Measurements from ENCODE around the gene CIAO3. TPM values are rescaled to one million over a fixed set of nuclear protein-coding genes. Genes with fewer than 3 reads are reported as not detected.
A peak's percentile ranks its signal among the peaks of the same experiment; 100 is the strongest.

CIAO3 gene
- total and polyA plus RNA-seq, 7 donors: 12.3 to 43.0 (median 25.9) TPM

DNA sequence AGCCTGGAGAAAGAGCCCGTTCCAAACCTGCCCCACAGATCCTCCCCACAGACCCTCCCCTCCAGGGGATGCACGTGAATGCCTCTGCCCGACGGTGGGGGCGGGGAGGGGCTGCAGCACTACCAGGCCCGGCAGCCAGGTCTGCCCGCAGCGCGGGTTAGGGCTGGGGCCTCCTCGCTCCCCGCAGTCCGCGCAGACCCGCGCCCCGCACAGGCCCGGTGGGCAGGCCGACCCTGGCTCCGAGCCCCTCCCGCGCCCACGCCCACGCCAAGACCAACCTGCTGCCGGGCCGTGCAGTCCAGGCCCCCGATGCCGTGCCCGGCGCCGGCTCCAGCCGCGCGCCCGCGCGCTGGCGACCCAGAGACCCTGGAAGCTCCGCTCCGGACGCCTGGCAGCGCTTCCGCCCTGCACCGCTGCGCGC lies 47.2 kb upstream of the CIAO3 start, which contains the start of gene RPUSD1:
Gene RPUSD1, minus strand, starts transcription at position 404 of the 421 bp plus-strand sequence. CDS start 644 bp downstream, outside the sequence.
- ATAC-seq (peak in 2 of 4 donors; percentile 5 to 11), DNase-seq (no peak)
- Histone ChIP-seq H3K4me3 (peak within 1 kb of the TSS; percentile 81), H3K4me1 (peaks cover 14% of the 10 kb centered on the region), H3K27ac (peak within 1 kb of the TSS; percentile 48), H3K27me3 (ENCODE audit: insufficient read depth in 3 of 3, low read length in 2 of 3) (peaks cover 0 to 10% (median 0%) of the 10 kb centered on the region in 3 donors), H3K36me3 (ENCODE audit: insufficient read depth in 1 of 2, low read depth in 1 of 2) (no peaks in the 10 kb centered on the region), H3K9me3 (no peaks in the 10 kb centered on the region)
- 0 to 1% (median 0%) methylated on average over 15 to 45 of the region's 45 CpGs for WGBS, 3 donors
- TF ChIP-seq, protein P1, sequence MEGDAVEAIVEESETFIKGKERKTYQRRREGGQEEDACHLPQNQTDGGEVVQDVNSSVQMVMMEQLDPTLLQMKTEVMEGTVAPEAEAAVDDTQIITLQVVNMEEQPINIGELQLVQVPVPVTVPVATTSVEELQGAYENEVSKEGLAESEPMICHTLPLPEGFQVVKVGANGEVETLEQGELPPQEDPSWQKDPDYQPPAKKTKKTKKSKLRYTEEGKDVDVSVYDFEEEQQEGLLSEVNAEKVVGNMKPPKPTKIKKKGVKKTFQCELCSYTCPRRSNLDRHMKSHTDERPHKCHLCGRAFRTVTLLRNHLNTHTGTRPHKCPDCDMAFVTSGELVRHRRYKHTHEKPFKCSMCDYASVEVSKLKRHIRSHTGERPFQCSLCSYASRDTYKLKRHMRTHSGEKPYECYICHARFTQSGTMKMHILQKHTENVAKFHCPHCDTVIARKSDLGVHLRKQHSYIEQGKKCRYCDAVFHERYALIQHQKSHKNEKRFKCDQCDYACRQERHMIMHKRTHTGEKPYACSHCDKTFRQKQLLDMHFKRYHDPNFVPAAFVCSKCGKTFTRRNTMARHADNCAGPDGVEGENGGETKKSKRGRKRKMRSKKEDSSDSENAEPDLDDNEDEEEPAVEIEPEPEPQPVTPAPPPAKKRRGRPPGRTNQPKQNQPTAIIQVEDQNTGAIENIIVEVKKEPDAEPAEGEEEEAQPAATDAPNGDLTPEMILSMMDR (IDR thresholded peaks at IDR 0.05): no peak
- intact Hi-C loops (cut with DNase I): loop anchor here (5.0 to 10.0 kb wide), 2 partner anchors 76 to 213 kb away; no protein-coding TSS in a partner anchor

DNA sequence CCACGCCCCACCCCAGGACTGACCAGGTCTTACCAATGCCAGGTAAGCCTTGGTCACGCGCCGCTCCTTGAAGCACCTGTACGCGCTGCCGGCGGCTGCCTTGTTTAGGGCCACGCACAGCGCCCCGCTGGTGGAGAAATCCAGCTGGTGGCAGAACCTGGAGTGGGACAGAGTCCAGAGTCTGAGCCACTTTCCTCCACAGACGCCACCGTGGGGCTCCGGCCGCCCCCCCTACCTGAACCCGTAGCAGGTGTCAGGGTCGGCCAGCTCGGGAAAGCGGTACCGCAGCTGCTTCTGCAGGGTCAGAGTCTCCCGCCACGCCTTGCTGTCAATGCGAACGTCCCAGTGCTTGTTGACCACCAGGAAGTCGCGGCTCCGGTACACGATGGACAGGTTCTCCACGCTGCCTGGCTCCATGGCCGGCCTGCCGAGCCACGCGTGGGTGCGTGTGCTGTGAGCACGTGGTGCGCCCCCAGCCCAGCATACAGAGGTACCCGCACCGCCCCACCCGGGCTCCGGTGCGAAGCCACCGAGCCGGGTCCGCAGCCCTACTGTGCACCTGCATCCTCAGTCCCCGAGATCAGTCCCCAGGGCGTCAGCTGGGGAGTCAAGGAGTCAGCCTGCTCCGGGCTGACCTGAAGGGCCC lies 46.6 kb upstream of the CIAO3 start:
- WGBS, 3 donors: 33 to 37% (median 36%) methylated on average over 44 to 47 of the region's 47 CpGs
- DNase-seq (no peak), ATAC-seq (no peak)
- Histone ChIP-seq H3K27ac (peak overlapping the region; percentile 48), H3K36me3 (ENCODE audit: insufficient read depth in 1 of 2, low read depth in 1 of 2) (no peaks in the 10 kb centered on the region), H3K9me3 (no peaks in the 10 kb centered on the region), H3K27me3 (ENCODE audit: insufficient read depth in 3 of 3, low read length in 2 of 3) (peaks cover 0 to 16% (median 0%) of the 10 kb centered on the region in 3 donors), H3K4me3 (peak overlapping the region; percentile 77), H3K4me1 (peaks cover 14% of the 10 kb centered on the region)
- TF ChIP-seq, protein P1 (IDR thresholded peaks at IDR 0.05): no peak
- intact Hi-C loops (cut with DNase I): loop anchor here (5.0 to 10.0 kb wide), 2 partner anchors 75 to 213 kb away; no protein-coding TSS in a partner anchor

DNA sequence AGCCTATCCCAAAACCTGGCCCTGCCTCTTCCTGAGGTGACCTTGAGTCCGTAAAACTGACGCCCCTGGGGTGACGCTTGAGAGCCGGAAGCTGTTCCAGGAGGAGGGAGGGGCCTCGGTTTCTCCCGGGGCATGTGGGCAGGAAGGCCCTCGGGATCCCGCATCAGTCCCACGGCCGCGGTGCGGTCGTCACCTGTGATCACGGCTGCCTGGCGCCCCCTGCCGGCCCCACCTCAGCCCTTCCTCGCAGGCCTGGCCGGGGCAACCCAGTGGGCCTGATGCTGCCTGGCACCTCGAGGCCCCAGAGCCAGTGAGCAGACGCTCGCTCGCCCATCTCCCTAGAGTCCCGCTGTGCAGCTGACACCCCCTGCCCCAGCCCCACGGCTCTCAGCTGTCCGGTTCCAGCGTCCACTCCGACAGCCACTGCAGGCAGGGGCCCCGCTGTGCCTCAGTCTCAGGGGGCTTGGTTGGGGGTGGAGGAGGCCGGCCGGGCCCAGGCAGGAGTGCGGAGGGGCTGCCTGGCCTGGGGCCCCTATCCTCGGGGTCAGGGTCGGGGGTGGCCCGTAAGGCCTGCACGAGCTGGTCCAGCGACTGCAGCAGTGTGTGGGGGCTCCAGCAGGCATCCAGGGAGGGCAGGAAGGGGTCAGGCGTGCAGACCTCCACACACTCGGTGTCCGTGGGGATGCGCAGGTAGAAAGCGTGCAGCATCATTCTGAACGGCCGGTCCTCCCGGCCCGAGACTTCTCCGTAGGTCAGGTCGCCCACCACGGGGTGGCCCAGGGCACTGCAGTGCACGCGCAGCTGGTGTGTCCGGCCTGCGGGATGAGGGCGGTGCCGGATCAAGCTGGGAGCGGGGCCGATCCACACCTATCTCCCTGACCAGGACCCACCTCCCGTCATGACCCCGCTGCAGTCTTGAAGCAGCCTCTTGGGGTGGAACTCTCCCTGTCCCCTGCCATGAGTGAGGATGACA lies 45.1 kb upstream of the CIAO3 start:
- intact Hi-C loops (cut with DNase I): loop anchor here (2.0 to 10.0 kb wide), 3 partner anchors 74 to 211 kb away; no protein-coding TSS in a partner anchor
- peaks cover 14% of the 10 kb centered on the region for H3K4me1 ChIP-seq
- no peak overlapping the region for H3K27ac ChIP-seq
- 66 to 69% (median 68%) methylated on average over 52 to 58 of the region's 58 CpGs for WGBS, 3 donors
- ATAC-seq: peak; percentile 28 to 65 (median 36)
- TF ChIP-seq, protein P1 (IDR thresholded peaks at IDR 0.05): peak; percentile 62
- DNase-seq: peak; percentile 71 to 81
- no peaks in the 10 kb centered on the region for H3K36me3 ChIP-seq (ENCODE audit: insufficient read depth in 1 of 2, low read depth in 1 of 2)
- H3K9me3 ChIP-seq: no peaks in the 10 kb centered on the region
- H3K4me3 ChIP-seq: no peak overlapping the region
- peaks cover 0 to 30% (median 0%) of the 10 kb centered on the region in 3 donors for H3K27me3 ChIP-seq (ENCODE audit: insufficient read depth in 3 of 3, low read length in 2 of 3)

DNA sequence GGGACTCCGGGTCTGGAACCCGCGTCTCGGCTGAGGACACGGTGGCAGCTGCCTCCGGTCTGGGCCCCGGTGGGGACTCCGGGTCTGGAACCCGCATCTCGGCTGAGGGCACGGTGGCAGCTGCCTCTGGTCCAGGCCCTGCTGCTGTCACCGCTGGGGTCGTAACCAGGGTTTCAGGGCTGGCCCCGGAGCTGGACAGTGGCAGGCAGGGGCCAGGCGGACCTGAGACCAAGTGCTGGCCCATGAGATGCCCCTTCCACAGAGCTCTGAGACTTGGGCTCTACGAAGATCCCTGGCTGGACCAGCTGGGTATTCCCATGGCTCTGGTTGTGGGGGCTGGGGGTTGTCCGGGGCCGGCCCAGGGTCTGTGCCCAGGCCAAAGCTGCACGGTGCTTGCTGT lies 43.6 kb upstream of the CIAO3 start:
- Histone ChIP-seq H3K4me1 (peaks cover 14% of the 10 kb centered on the region), H3K27me3 (ENCODE audit: insufficient read depth in 3 of 3, low read length in 2 of 3) (peaks cover 0 to 41% (median 2%) of the 10 kb centered on the region in 3 donors), H3K27ac (no peak overlapping the region), H3K4me3 (no peak overlapping the region), H3K9me3 (no peaks in the 10 kb centered on the region), H3K36me3 (ENCODE audit: insufficient read depth in 1 of 2, low read depth in 1 of 2) (no peaks in the 10 kb centered on the region)
- TF ChIP-seq, protein P1 (IDR thresholded peaks at IDR 0.05): no peak
- ATAC-seq (no peak), DNase-seq (no peak)
- intact Hi-C loops (cut with DNase I): loop anchor here in 1 of 2 donors (2.0 to 10.0 kb wide), 2 partner anchors 74 to 210 kb away; no protein-coding TSS in a partner anchor
- 52 to 56% (median 55%) methylated on average over 17 to 19 of the region's 19 CpGs for WGBS, 3 donors
